Tibial nerve (tissue), 4 donors: Measurements from ENCODE around the gene DNAAF2. TPM values are rescaled to one million over a fixed set of nuclear protein-coding genes. Genes with fewer than 3 reads are reported as not detected.
"Not testable (repeated sequence)": the region's sequence is repeated elsewhere in the genome, so short reads cannot be mapped to it uniquely, and the experiment has no call there.

Source experiments
- DNase-seq, 2 donors: peaks; one replicate each; pipeline ENCODE4 v3.0.0-alpha.2; 2019; ENCODE audit warnings: low spot score in 2 of 2
- H3K27ac ChIP-seq, 4 donors: fragments of 200-600 bp; sonication (generic) in 3 of 4; one replicate each; pipeline ENCODE4 v1.5.1; 2017 to 2019; ENCODE audit warnings: mild to moderate bottlenecking in 1 of 4
- H3K27me3 ChIP-seq, 2 donors: fragments of 200-600 bp; sonication (generic) in 1 of 2; one replicate each; pipeline versions ENCODE4 v1.5.1 to v1.6.0; 2017 to 2019
- H3K36me3 ChIP-seq, 3 donors: fragments of 200-600 bp; sonication (generic); one replicate each; pipeline ENCODE4 v1.5.1; 2018 to 2019
- H3K4me1 ChIP-seq, 4 donors: fragments of 200-600 bp; sonication (generic) in 3 of 4; one replicate each; pipeline ENCODE4 v1.5.1; 2017 to 2019
- H3K4me3 ChIP-seq, 4 donors: fragments of 200-600 bp; sonication (generic) in 3 of 4; one replicate each; pipeline ENCODE4 v1.5.1; 2017 to 2019; ENCODE audit warnings: mild to moderate bottlenecking in 1 of 4, moderate library complexity in 1 of 4
- H3K9me3 ChIP-seq, 4 donors: fragments of 200-600 bp; sonication (generic) in 3 of 4; one replicate each; pipeline ENCODE4 v1.5.1; 2017 to 2019
- EP300 ChIP-seq, 2 donors: sonication (generic); formaldehyde crosslinking; IDR thresholded peaks; one replicate each; pipeline ENCODE4 v1.6.1; 2017; ENCODE audit warnings: antibody characterized with exemption in 2 of 2, mild to moderate bottlenecking in 1 of 2
- POLR2A ChIP-seq, 2 donors: fragments of 450-650 bp; IDR thresholded peaks; one replicate each; pipeline ENCODE4 v1.6.1; 2017; ENCODE audit warnings: antibody characterized with exemption in 2 of 2, mild to moderate bottlenecking in 2 of 2, moderate library complexity in 2 of 2
- WGBS, 2 donors: methylation state at CpG; one replicate each; pipeline ENCODE4 v1.1.5; 2018; 5-methylcytosine and 5-hydroxymethylcytosine counted together
- total RNA-seq, 4 donors: library from RNA; depleted of rRNA; stranded (reverse); fragments of >200 nt; gene quantifications; one replicate each; pipeline ENCODE4 v1.1.0, GENCODE V29; 2016
- TF ChIP-seq, protein P1 (sequence below), 5 experiments: fragments of 200-600 bp in 3 of 5; fragments of 450-650 bp in 2 of 5; sonication (generic) in 3 of 5; IDR thresholded peaks; one replicate each; pipeline ENCODE4 v1.5.1; 2016 to 2019; ENCODE audit warnings: antibody characterized with exemption in 5 of 5, mild to moderate bottlenecking in 3 of 5, moderate library complexity in 2 of 5

DNAAF2 gene
- total RNA-seq, 4 donors from 2014 or later: 7.8 to 17.2 (median 9.6) TPM

DNA sequence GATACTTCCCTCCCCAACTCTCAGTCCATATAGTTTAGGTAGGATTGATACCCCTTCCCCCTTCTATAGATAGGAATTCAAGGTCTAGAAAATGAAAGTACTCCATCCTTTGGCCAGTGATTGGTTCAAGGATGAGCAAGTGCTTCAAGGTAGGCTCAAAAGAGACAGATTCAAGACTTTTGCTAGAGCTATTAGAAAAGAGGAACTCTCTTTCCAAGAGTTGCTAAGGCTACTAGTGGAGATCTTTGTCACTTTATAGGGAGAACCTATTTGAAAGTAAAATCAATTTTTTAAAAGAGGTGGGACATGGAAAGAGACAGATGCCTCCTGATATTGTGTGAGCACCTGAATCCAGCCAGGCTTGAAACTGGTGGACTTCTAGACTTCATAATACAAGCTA lies 35.4 kb upstream of the DNAAF2 start:
- H3K4me1 ChIP-seq: no peaks in the 10 kb centered on the region
- no peak overlapping the region for H3K4me3 ChIP-seq
- H3K9me3 ChIP-seq: no peaks in the 10 kb centered on the region
- TF ChIP-seq POLR2A (IDR thresholded peaks at IDR 0.05): no peak
- TF ChIP-seq, protein P1, sequence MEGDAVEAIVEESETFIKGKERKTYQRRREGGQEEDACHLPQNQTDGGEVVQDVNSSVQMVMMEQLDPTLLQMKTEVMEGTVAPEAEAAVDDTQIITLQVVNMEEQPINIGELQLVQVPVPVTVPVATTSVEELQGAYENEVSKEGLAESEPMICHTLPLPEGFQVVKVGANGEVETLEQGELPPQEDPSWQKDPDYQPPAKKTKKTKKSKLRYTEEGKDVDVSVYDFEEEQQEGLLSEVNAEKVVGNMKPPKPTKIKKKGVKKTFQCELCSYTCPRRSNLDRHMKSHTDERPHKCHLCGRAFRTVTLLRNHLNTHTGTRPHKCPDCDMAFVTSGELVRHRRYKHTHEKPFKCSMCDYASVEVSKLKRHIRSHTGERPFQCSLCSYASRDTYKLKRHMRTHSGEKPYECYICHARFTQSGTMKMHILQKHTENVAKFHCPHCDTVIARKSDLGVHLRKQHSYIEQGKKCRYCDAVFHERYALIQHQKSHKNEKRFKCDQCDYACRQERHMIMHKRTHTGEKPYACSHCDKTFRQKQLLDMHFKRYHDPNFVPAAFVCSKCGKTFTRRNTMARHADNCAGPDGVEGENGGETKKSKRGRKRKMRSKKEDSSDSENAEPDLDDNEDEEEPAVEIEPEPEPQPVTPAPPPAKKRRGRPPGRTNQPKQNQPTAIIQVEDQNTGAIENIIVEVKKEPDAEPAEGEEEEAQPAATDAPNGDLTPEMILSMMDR (IDR thresholded peaks at IDR 0.05): no peak
- no peak for TF ChIP-seq EP300 (IDR thresholded peaks at IDR 0.05)
- H3K27me3 ChIP-seq: no peaks in the 10 kb centered on the region
- no peak overlapping the region for H3K27ac ChIP-seq
- no peak for DNase-seq
- peaks cover 0 to 10% (median 0%) of the 10 kb centered on the region in 3 donors for H3K36me3 ChIP-seq

DNA sequence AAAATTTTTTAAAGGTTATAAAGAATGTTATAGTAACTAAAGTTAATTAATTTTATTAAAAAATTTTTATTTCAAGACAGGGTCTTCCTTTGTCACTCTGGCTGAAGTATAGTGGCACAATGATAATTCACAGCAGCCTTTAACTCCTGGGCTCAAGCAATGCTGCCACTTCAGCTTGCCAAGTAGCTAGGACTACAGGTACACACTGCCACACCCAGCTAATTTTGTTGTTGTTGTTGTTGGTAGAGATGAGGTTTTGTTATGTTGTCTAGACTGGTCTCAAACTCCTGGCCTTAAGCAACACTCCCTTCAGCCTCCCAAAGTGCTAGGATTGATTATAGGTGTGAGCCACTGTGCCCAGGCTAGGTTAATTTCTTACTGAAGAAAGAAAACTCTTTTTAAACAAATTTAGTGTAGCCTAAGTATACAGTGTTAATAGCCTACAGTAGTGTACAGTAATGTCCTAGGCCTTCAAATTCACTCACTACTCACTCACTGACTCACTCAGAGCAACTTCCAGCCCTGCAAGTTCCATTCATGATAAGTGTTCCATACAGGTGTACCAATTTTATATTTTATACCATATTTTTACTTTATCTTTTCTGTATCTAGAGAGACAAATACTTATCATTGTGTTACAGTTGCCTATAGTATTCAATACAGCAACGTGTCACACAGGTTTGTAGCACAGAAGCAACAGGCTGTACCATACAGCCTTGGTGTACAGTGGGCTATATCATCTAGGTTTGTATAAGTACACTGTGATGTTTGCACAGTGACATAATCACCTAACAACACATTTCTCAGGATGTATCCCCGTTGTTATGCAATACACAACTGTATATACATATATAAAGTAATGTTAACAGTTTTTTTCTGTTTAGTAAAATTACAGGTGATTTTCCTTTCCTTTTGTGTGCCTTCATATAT lies 24.7 kb upstream of the DNAAF2 start:
- H3K9me3 ChIP-seq: no peaks in the 10 kb centered on the region
- DNase-seq: no peak
- no peak overlapping the region for H3K4me3 ChIP-seq
- H3K36me3 ChIP-seq: no peaks in the 10 kb centered on the region
- no peak overlapping the region for H3K27ac ChIP-seq
- H3K27me3 ChIP-seq: no peaks in the 10 kb centered on the region
- WGBS, 2 donors: 89 to 90% methylated on average over 2 of the region's 2 CpGs
- H3K4me1 ChIP-seq: no peaks in the 10 kb centered on the region
- TF ChIP-seq EP300 (IDR thresholded peaks at IDR 0.05) (no peak), POLR2A (IDR thresholded peaks at IDR 0.05) (no peak)
- TF ChIP-seq, protein P1 (IDR thresholded peaks at IDR 0.05): no peak

DNA sequence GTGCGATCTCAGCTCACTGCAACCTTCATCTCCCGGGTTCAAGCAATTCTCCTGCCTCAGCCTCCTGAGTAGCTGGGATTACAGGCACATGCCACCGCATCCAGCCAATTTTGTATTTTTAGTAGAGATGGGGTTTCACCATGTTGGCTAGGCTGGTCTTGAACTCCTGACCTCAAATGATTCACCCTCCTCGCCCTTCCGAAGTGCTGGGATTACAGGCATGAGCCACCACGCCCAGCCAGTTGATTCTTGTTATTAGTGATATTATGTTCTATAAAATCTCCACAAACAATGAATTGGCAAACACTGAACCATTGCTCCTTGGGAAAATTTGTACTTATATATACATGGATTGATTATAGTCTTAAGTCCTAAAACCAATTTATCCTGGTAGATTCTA lies 22.5 kb upstream of the DNAAF2 start:
- not testable (repeated sequence) for H3K27ac ChIP-seq, H3K27me3 ChIP-seq, H3K4me1 ChIP-seq, DNase-seq, H3K9me3 ChIP-seq, H3K36me3 ChIP-seq, H3K4me3 ChIP-seq
- 91% methylated on average over 6 of the region's 6 CpGs for WGBS, 2 donors

DNA sequence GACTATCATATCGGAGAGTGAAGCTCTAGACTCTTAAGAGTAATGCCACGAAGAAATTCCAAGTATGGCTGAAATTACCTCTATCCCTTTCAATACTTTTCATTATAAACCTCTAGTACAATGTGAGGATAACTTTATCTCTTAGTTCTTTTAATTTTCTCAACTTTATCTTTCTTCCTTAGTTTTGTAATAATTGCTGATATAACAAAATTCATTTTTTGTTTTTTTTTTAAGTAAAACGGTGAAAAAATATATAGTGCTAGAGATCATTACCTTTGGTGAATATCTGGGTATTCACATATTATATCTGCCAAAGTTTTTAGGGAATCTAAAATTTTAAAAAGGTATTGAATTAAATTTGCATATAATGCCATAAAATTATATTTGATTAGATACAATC lies 19.5 kb upstream of the DNAAF2 start:
- H3K27ac ChIP-seq: no peak overlapping the region
- no peaks in the 10 kb centered on the region for H3K27me3 ChIP-seq
- H3K4me3 ChIP-seq: no peak overlapping the region
- WGBS, 2 donors: 95% methylated on average over 3 of the region's 3 CpGs
- no peaks in the 10 kb centered on the region for H3K9me3 ChIP-seq
- H3K36me3 ChIP-seq: no peaks in the 10 kb centered on the region
- TF ChIP-seq, protein P1 (IDR thresholded peaks at IDR 0.05): no peak
- TF ChIP-seq POLR2A (IDR thresholded peaks at IDR 0.05) (no peak), EP300 (IDR thresholded peaks at IDR 0.05) (no peak)
- DNase-seq: no peak
- no peaks in the 10 kb centered on the region for H3K4me1 ChIP-seq

DNA sequence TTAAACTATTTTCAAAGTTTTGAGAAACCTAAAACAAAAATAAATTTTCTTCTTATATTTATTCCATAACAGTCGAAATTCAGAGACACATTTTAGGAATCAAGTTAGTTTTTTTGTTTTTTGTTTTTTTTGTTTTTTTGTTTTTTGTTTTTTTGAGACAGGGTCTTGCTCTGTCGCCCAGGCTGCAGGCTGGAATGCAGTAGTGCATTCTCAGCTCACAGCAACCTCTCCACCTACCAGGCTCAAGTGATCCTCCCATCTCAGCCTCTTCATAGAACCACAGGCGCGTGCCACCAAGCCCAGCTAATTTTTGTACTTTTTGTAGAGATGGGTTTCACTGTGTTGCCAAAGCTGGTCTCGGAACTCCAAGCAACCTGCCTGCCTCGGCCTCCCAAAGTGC lies 18.5 kb upstream of the DNAAF2 start:
- H3K9me3 ChIP-seq: no peaks in the 10 kb centered on the region

More for the DNA sequence above, 18.5 kb upstream of the DNAAF2 start:
- Histone ChIP-seq H3K36me3 (no peaks in the 10 kb centered on the region), H3K4me1 (no peaks in the 10 kb centered on the region), H3K27ac (no peak overlapping the region), H3K4me3 (no peak overlapping the region), H3K27me3 (no peaks in the 10 kb centered on the region)
- WGBS, 2 donors: 92 to 93% methylated on average over 6 of the region's 6 CpGs
- TF ChIP-seq EP300 (IDR thresholded peaks at IDR 0.05): no peak
- TF ChIP-seq, protein P1 (IDR thresholded peaks at IDR 0.05): no peak
- TF ChIP-seq POLR2A (IDR thresholded peaks at IDR 0.05): no peak
- no peak for DNase-seq
